DOHH2 (cell line): ENCODE data around the gene GBGT1.

ENCODE experiments used
- EZH2phosphoT487 ChIP-seq: fragments of 200-600 bp; sonication (generic); IDR thresholded peaks from 2 replicates; pipeline ENCODE4 v1.6.1; 2017; ENCODE audit warnings: borderline replicate concordance, mild to moderate bottlenecking, antibody characterized with exemption, low read length, moderate library complexity, mixed read lengths
- TF ChIP-seq, protein P1 (sequence below): fragments of 200-600 bp; sonication (generic); IDR thresholded peaks from one replicate; pipeline ENCODE4 v1.5.1; 2014; ENCODE audit warnings: antibody characterized with exemption, mild to moderate bottlenecking, low read depth, low read length; ENCODE audit not compliant: poor library complexity, severe bottlenecking

DNA sequence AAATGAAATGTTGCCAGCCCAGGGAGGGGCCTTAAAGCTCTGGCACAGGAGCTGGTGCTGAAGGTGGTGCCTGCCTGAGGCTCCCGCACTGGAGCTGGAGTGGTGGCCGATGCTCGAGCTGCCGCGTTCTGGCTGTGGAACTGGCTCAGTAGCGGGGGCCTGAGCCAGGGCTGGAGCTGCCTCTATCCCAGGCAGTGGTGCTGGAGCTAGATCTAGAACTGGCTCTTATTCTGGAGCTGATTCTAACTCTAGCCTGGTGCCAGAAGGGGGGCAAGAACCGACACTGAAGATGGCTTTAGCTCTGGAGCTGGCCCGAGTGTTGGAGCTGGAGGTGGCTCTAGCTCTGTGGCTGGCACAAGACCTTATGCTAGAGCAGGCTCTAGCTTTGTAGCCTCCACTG, 26.1 kb upstream of the GBGT1 start:
- TF ChIP-seq, protein P1, sequence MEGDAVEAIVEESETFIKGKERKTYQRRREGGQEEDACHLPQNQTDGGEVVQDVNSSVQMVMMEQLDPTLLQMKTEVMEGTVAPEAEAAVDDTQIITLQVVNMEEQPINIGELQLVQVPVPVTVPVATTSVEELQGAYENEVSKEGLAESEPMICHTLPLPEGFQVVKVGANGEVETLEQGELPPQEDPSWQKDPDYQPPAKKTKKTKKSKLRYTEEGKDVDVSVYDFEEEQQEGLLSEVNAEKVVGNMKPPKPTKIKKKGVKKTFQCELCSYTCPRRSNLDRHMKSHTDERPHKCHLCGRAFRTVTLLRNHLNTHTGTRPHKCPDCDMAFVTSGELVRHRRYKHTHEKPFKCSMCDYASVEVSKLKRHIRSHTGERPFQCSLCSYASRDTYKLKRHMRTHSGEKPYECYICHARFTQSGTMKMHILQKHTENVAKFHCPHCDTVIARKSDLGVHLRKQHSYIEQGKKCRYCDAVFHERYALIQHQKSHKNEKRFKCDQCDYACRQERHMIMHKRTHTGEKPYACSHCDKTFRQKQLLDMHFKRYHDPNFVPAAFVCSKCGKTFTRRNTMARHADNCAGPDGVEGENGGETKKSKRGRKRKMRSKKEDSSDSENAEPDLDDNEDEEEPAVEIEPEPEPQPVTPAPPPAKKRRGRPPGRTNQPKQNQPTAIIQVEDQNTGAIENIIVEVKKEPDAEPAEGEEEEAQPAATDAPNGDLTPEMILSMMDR = no peak
- TF ChIP-seq EZH2phosphoT487 = no peak
